Kidney epithelial cell (primary cell): Measurements from ENCODE around the gene BMPR1B. TPM values are rescaled to one million over a fixed set of nuclear protein-coding genes. Genes with fewer than 3 reads are reported as not detected.

Experiments used
- DNase-seq: peaks from one replicate; pipeline ENCODE4 v3.0.0-alpha.2; 2010; ENCODE audit warnings: low read depth
- H3K27me3 ChIP-seq: 2 replicates; pipeline ENCODE4 v1.6.0; 2011; ENCODE audit warnings: low read length; ENCODE audit not compliant: control insufficient read depth, insufficient read depth
- H3K36me3 ChIP-seq: 2 replicates; pipeline ENCODE4 v1.5.1; 2011; ENCODE audit warnings: low read length; ENCODE audit not compliant: control insufficient read depth, insufficient read depth
- H3K4me3 ChIP-seq: 2 replicates; pipeline ENCODE4 v1.5.1; 2011; ENCODE audit warnings: low read depth, mild to moderate bottlenecking, control low read depth, low read length
- CTCF ChIP-seq: IDR thresholded peaks from 2 replicates; pipeline ENCODE4 v1.5.1; 2011; ENCODE audit warnings: mild to moderate bottlenecking, moderate library complexity, low read length, control low read depth, inconsistent platforms; ENCODE audit not compliant: insufficient read depth, poor library complexity, severe bottlenecking
- total RNA-seq: library from RNA; depleted of rRNA; stranded (reverse); fragments of >200 nt; gene quantifications from 2 replicates; pipeline ENCODE4 v1.2.3, GENCODE V29; 2015

BMPR1B gene
- total RNA-seq, 1 donor from 2014 or later: 9.2 TPM

GRCh38 chr4:94926936-94927335 is 169.2 kb downstream of the BMPR1B start:
- Histone ChIP-seq H3K4me3 (no peak overlapping the region), H3K27me3 (no peaks in the 10 kb centered on the region), H3K36me3 (no peaks in the 10 kb centered on the region)
- TF ChIP-seq CTCF: no peak
- DNase-seq: no peak

GRCh38 chr4:94927696-94928095 is 169.9 kb downstream of the BMPR1B start:
- DNase-seq: no peak
- H3K36me3 ChIP-seq: no peaks in the 10 kb centered on the region
- no peak for TF ChIP-seq CTCF
- H3K27me3 ChIP-seq: no peaks in the 10 kb centered on the region
- no peak overlapping the region for H3K4me3 ChIP-seq

GRCh38 chr4:94929696-94930095 is 171.9 kb downstream of the BMPR1B start:
- Histone ChIP-seq H3K4me3 (no peak overlapping the region), H3K27me3 (no peaks in the 10 kb centered on the region), H3K36me3 (no peaks in the 10 kb centered on the region)
- DNase-seq: no peak
- no peak for TF ChIP-seq CTCF

- TF ChIP-seq CTCF: no peak
- no peaks in the 10 kb centered on the region for H3K36me3 ChIP-seq
- H3K27me3 ChIP-seq: no peaks in the 10 kb centered on the region
- DNase-seq: no peak
- no peak overlapping the region for H3K4me3 ChIP-seq
Measured at GRCh38 chr4:94931626-94932025, 173.9 kb downstream of the BMPR1B start.

- no peak overlapping the region for H3K4me3 ChIP-seq
- H3K27me3 ChIP-seq: no peaks in the 10 kb centered on the region
- no peak for DNase-seq
- TF ChIP-seq CTCF: no peak
- no peaks in the 10 kb centered on the region for H3K36me3 ChIP-seq
Measured at GRCh38 chr4:94932366-94932765, 174.6 kb downstream of the BMPR1B start.

- no peak for DNase-seq
- Histone ChIP-seq H3K27me3 (no peaks in the 10 kb centered on the region), H3K36me3 (no peaks in the 10 kb centered on the region), H3K4me3 (no peak overlapping the region)
- no peak for TF ChIP-seq CTCF
Measured at GRCh38 chr4:94933799-94934198, 176.0 kb downstream of the BMPR1B start.
